Uterus (tissue), 2 donors: Measurements from ENCODE around the gene MAP4K4.

Experiments used
- POLR2A ChIP-seq, 2 donors: fragments of 450-650 bp; IDR thresholded peaks; one replicate each; pipeline ENCODE4 v1.6.1; 2016; ENCODE audit warnings: antibody characterized with exemption in 2 of 2, mild to moderate bottlenecking in 1 of 2, moderate library complexity in 1 of 2
- TF ChIP-seq, protein P1 (sequence below), 4 experiments: fragments of 200-600 bp in 2 of 4; fragments of 450-650 bp in 2 of 4; sonication (generic) in 2 of 4; IDR thresholded peaks; one replicate each; pipeline ENCODE4 v1.5.1; 2016 to 2019; ENCODE audit warnings: antibody characterized with exemption in 4 of 4, mild to moderate bottlenecking in 2 of 4, moderate library complexity in 1 of 4

DNA sequence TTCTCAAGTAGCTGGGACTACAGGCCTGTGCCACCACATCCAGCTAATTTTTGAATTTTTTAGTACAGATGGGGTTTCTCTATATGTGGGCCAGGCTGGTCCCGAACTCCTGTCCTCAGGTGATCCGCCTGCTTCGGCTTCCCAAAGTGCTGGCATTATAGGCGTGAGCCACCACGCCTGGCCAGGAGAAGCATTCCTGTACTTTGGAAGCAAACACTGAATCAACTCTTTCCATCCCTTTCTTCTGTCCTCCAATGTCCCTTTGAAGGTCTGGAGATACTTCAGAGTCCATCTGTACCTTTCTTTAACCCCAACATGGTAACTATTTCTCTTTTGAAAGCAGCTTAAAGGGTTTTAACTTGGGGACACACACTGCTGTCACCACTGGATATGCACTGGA is 23.6 kb upstream of the MAP4K4 start:
- TF ChIP-seq, protein P1, sequence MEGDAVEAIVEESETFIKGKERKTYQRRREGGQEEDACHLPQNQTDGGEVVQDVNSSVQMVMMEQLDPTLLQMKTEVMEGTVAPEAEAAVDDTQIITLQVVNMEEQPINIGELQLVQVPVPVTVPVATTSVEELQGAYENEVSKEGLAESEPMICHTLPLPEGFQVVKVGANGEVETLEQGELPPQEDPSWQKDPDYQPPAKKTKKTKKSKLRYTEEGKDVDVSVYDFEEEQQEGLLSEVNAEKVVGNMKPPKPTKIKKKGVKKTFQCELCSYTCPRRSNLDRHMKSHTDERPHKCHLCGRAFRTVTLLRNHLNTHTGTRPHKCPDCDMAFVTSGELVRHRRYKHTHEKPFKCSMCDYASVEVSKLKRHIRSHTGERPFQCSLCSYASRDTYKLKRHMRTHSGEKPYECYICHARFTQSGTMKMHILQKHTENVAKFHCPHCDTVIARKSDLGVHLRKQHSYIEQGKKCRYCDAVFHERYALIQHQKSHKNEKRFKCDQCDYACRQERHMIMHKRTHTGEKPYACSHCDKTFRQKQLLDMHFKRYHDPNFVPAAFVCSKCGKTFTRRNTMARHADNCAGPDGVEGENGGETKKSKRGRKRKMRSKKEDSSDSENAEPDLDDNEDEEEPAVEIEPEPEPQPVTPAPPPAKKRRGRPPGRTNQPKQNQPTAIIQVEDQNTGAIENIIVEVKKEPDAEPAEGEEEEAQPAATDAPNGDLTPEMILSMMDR (IDR thresholded peaks at IDR 0.05) = no peak
- TF ChIP-seq POLR2A (IDR thresholded peaks at IDR 0.05) = no peak
